ENCODE data around the gene ENPP7.

ENPP7 gene, protein sequence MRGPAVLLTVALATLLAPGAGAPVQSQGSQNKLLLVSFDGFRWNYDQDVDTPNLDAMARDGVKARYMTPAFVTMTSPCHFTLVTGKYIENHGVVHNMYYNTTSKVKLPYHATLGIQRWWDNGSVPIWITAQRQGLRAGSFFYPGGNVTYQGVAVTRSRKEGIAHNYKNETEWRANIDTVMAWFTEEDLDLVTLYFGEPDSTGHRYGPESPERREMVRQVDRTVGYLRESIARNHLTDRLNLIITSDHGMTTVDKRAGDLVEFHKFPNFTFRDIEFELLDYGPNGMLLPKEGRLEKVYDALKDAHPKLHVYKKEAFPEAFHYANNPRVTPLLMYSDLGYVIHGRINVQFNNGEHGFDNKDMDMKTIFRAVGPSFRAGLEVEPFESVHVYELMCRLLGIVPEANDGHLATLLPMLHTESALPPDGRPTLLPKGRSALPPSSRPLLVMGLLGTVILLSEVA

DNA sequence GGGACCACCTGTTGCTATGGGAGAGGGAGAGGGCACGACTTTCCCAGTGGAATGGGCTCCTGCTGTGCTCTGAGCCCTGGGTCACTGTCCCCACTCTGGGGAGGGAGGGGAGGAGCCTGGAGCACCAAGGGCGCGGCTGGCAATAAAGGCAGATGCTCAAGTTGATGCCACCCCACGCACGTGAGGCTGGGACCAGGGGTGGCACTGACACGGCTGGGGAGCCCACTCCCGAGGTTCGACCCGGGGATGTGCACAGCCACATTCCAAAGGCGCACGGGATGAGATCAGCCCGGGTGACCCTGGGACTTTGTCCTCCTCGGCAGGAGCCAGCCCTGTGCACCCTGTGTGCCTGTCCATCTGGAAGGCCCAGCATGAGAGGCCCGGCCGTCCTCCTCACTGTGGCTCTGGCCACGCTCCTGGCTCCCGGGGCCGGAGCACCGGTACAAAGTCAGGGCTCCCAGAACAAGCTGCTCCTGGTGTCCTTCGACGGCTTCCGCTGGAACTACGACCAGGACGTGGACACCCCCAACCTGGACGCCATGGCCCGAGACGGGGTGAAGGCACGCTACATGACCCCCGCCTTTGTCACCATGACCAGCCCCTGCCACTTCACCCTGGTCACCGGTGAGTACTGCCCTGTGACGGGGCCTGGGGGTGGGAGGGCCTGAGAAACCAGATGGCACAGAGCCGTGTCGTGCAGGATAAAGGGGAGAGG lies at the start of gene ENPP7:
TSS of gene ENPP7 (plus strand) at position 175 of the 715 bp plus-strand sequence. CDS start at position 372, 197 bp downstream.
- POLR2A ChIA-PET: no interaction called here
- CTCF ChIA-PET: no interaction called here
- no peak for DNase-seq (ENCODE audit: extremely low spot score)
- TF ChIP-seq FOXM1 (IDR thresholded peaks at IDR 0.05; ENCODE audit: borderline replicate concordance) (no peak), SP1 (IDR thresholded peaks at IDR 0.05) (no peak), LEF1 (IDR thresholded peaks at IDR 0.05; ENCODE audit: borderline replicate concordance) (no peak), NFRKB (IDR thresholded peaks at IDR 0.05) (no peak), FOXA1 (IDR thresholded peaks at IDR 0.05) (no peak), SUZ12 (IDR thresholded peaks at IDR 0.05) (no peak), HDGF (IDR thresholded peaks at IDR 0.05; ENCODE audit: borderline replicate concordance) (no peak), L3MBTL2 (conservative IDR thresholded peaks at IDR 0.05) (no peak), CTBP1 (IDR thresholded peaks at IDR 0.05; ENCODE audit: borderline replicate concordance) (no peak)

DNA sequence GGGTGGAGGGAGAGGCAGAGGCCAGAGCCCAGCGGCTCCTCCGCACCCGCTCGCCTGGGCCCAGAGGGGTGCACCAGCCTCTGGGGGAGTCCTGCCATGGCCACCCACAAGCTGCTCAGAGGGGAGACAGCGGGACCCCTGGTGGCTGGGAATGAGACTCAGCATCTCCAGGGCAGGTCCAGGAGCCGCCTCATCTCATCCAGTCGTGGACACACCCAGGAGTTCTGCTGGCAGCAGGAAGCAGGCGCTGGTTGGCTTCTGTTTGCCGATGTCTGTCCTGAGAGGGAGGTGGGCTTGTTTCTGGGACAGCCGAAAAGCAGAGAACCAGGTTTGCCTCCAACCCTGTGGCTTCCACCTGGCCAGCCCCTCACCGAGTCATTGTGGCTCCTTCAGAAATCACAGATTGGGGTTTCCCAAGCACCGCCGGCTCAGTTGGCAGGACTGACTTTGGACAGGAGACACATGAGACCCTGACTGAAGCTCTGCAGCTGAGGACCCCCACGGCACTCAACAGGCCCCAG lies 49.6 kb upstream of the ENPP7 start:
- TF ChIP-seq, protein P1, sequence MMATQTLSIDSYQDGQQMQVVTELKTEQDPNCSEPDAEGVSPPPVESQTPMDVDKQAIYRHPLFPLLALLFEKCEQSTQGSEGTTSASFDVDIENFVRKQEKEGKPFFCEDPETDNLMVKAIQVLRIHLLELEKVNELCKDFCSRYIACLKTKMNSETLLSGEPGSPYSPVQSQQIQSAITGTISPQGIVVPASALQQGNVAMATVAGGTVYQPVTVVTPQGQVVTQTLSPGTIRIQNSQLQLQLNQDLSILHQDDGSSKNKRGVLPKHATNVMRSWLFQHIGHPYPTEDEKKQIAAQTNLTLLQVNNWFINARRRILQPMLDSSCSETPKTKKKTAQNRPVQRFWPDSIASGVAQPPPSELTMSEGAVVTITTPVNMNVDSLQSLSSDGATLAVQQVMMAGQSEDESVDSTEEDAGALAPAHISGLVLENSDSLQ (IDR thresholded peaks at IDR 0.05): no peak
- TF ChIP-seq TARDBP (IDR thresholded peaks at IDR 0.05): no peak
- no peak for DNase-seq (ENCODE audit: extremely low spot score)
- CTCF ChIA-PET: no interaction called here
- POLR2A ChIA-PET: no interaction called here

GRCh38 chr17:79681628-79682261 lies 49.0 kb upstream of the ENPP7 start:
- no peak for DNase-seq (ENCODE audit: extremely low spot score)
- ChIA-PET POLR2A (no interaction called here), CTCF (no interaction called here)
- TF ChIP-seq SP1 (IDR thresholded peaks at IDR 0.05): no peak
- TF ChIP-seq, protein P1 (IDR thresholded peaks at IDR 0.05): no peak
- no peak for TF ChIP-seq ZNF384 (IDR thresholded peaks at IDR 0.05)
- TF ChIP-seq ARNT (IDR thresholded peaks at IDR 0.05): no peak
- TF ChIP-seq BHLHE40 (IDR thresholded peaks at IDR 0.05; ENCODE audit: borderline replicate concordance): no peak
- TF ChIP-seq FOXM1 (IDR thresholded peaks at IDR 0.05; ENCODE audit: borderline replicate concordance): no peak
- no peak for TF ChIP-seq LEF1 (IDR thresholded peaks at IDR 0.05; ENCODE audit: borderline replicate concordance)
- TF ChIP-seq ELF4 (IDR thresholded peaks at IDR 0.05): no peak
- no peak for TF ChIP-seq SUZ12 (IDR thresholded peaks at IDR 0.05)
- TF ChIP-seq FOXK2 (IDR thresholded peaks at IDR 0.05): no peak
- TF ChIP-seq CTBP1 (IDR thresholded peaks at IDR 0.05; ENCODE audit: borderline replicate concordance): no peak
- TF ChIP-seq FOXA1 (IDR thresholded peaks at IDR 0.05): no peak
- TF ChIP-seq HDGF (IDR thresholded peaks at IDR 0.05; ENCODE audit: borderline replicate concordance): no peak

DNA sequence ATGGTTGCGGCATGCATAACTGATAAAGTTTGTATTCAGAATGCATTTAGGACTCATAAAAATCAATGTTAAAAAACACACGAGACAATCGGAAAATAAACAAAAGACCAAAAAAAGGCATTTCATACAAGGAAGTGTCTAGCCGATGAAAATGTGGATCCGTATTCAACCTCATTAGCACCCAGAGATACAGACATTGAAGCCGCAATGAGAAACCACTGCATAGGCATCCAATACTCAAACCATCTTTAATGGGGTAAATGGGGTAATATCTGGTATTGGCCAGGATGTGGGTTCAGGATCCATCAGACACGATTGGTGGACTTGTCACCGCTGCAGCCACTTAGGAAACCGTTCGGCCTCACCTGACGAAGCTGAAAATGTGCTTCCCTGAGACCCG lies 47.4 kb upstream of the ENPP7 start:
- ChIA-PET CTCF (no interaction called here), POLR2A (no interaction called here)
- DNase-seq (ENCODE audit: extremely low spot score): no peak
- TF ChIP-seq SUZ12 (IDR thresholded peaks at IDR 0.05) (no peak), ELF4 (IDR thresholded peaks at IDR 0.05) (no peak), ZNF384 (IDR thresholded peaks at IDR 0.05) (no peak)

DNA sequence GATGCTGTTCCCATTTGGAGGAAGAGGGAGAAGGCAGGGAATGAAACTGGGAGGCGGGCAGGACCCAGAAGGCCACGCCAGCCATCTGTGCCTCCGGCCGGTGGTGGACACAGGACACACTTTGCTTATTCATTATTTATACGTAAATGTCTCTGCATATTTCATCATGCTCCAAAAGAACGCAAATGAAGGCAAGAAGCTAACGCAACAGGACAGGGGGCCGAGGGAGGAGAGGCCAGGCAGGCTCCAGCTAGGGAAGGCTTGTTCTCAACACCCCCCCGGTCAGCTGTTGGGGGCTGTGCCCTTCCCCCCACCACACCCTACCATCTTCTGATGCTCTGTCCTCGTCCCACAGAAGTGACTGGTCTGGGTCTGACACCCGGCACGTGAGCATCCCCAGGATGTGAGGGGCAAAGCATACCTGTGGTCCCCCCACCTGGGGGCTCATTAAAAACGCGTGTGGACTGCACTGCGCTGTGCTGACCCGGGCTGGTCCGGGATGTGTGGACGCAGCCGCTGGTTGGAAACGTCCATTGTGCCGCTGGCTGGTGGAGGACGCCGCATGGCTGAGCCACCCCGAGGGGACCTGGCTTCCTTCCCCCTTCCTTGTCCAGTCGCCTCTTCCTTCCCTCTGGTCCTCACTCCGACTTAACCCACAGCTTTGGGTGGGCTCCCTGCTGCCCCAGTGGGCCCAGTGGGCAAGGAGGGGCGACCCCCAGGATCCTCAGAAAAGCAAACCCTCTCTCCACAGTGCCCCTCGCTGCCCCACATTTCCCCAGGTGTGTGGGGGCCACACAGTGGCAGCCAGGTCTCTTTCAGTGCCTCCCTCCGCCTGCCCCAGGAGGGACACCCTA lies 46.4 kb upstream of the ENPP7 start:
- CTCF ChIA-PET: interaction anchor here (0.6 kb wide), 1 partner anchor 26 kb away, joined by 4 read pairs; no protein-coding TSS in a partner anchor

More for the DNA sequence above, 46.4 kb upstream of the ENPP7 start:
- TF ChIP-seq LEF1 (IDR thresholded peaks at IDR 0.05; ENCODE audit: borderline replicate concordance) (no peak), FOXA1 (IDR thresholded peaks at IDR 0.05) (no peak), ARNT (IDR thresholded peaks at IDR 0.05) (no peak), FOXM1 (IDR thresholded peaks at IDR 0.05; ENCODE audit: borderline replicate concordance) (no peak), HDGF (IDR thresholded peaks at IDR 0.05; ENCODE audit: borderline replicate concordance) (no peak), SUZ12 (IDR thresholded peaks at IDR 0.05) (no peak), BHLHE40 (IDR thresholded peaks at IDR 0.05; ENCODE audit: borderline replicate concordance) (no peak), NFRKB (IDR thresholded peaks at IDR 0.05) (no peak), CTBP1 (IDR thresholded peaks at IDR 0.05; ENCODE audit: borderline replicate concordance) (no peak), ZNF384 (IDR thresholded peaks at IDR 0.05) (no peak), L3MBTL2 (conservative IDR thresholded peaks at IDR 0.05) (no peak), SP1 (IDR thresholded peaks at IDR 0.05) (no peak), TARDBP (IDR thresholded peaks at IDR 0.05) (no peak), FOXK2 (IDR thresholded peaks at IDR 0.05) (no peak), ELF4 (IDR thresholded peaks at IDR 0.05) (no peak)
- TF ChIP-seq, protein P1 (IDR thresholded peaks at IDR 0.05): no peak
- POLR2A ChIA-PET: no interaction called here
- no peak for DNase-seq (ENCODE audit: extremely low spot score)
